HG02571 (cell line): ENCODE measurements around the gene SEC24A.
"Not testable (repeated sequence)": the region's sequence is repeated elsewhere in the genome, so short reads cannot be mapped to it uniquely, and the experiment has no call there.

ENCODE experiments used
- ATAC-seq: cut with Tn5 transposase; IDR thresholded peaks from one replicate; pipeline ENCODE4 v1.9.1; 2021; ENCODE audit warnings: mild to moderate bottlenecking, moderate library complexity; ENCODE audit not compliant: unreplicated experiment

The SEC24A gene

DNA sequence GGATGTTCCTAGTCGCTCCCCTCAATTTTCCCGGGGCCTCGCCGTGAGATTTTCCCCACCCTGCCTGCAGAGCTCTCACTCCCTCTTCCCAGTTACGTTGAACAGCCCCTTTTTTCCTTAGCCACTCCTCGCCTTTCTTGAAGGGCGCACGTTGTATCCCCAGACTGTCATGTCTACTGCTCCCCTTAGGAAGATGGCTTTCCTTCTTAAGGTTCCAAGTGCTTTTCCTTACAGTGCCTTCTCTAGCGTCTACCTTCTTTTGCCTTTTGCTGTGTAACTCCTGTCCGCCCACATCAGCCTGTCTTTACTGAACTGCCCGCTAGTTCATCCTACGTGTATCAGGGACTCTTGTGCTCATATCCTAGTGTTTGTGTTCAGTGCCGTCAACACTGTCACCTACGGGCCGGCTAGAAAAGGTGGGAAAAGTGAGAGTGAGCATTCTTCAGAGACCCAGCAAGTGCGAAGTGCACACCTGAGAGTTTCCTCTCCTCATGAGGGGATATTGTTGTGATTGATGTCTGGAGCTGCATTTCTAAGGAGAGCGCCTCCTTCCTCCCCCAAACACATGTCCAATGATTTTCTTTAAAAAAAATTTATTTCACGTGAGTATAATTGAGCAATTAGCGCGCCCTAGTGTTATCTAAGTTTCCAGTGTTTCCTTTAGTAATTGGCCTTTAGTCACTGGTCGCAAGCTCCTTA lies 90.5 kb downstream of the SEC24A start:
- ATAC-seq, result no peak

- ATAC-seq, result no peak
Observed at GRCh38 chr5:134741052-134741451, 92.5 kb downstream of the SEC24A start.

- no peak for ATAC-seq
Observed at GRCh38 chr5:134742134-134742533, 93.5 kb downstream of the SEC24A start.

DNA sequence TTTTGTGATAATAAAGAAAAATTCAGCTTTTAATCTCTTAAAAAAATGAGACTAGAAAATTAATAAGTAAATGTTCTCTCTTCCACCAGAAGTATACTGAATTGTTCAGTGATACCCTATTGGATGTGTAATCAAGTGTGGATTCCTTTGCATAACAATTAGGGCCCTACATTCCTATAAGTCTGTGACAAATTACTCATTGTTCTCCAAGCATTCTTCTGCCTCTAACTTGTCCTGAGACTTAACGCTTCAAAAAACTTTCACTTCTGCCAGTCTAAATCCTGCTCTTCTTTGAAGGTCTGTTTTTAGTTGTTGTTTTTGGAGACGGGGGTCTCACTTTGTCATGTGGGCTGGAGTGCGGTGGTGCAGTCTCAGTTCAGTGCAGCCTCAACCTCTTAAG lies 100.8 kb downstream of the SEC24A start:
- no peak for ATAC-seq

GRCh38 chr5:134758176-134758503 lies 109.6 kb downstream of the SEC24A start:
- no peak for ATAC-seq

DNA sequence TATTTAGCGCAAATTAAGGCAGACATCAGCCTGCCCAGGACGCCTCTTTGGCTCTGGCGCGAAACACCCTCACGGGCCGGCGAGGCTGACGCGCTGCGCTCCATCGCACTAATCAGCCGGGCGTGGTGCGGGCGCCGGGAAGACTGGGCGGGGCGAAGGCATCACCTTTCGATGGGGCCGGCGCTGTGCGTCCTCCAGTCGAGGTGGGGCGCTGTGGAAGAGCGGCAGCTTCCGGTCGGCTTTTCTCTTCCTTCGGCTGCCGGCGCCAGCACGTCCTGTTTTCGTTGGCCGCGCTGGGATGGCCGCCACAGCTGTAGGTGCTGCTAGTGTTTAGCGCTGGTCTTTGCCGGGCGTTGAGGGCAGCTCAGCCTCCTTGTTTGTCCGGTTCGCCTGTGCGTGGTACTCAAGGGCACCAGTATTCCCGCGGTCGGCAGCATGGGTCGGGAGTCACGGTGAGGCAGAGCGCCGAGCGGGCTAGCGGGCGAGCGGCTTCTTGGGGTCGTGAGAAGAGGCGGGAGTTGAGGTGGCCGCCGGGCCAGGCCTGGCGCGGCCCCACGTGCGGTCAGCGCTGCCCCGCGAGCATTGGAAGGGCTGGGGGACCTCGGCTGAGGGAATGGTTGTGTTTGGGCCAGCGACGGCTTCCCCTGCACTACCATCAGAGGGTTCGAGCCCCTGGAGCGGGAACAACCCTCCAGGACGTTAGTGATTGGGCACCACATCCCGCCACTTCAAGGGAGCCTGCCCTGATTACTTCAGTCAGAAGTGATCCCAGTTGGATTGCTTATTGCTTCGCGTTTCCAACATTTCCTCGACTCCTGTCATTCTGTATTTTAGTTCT lies 110.1 kb downstream of the SEC24A start, which contains the start of gene DDX46:
Gene DDX46, plus strand, starts transcription at position 276 of the 838 bp plus-strand sequence. Its CDS starts 160 bp downstream, at position 436.
- peak; percentile 97 for ATAC-seq

GRCh38 chr5:134767528-134768291 lies 119.1 kb downstream of the SEC24A start:
- not testable (repeated sequence) for ATAC-seq

DNA sequence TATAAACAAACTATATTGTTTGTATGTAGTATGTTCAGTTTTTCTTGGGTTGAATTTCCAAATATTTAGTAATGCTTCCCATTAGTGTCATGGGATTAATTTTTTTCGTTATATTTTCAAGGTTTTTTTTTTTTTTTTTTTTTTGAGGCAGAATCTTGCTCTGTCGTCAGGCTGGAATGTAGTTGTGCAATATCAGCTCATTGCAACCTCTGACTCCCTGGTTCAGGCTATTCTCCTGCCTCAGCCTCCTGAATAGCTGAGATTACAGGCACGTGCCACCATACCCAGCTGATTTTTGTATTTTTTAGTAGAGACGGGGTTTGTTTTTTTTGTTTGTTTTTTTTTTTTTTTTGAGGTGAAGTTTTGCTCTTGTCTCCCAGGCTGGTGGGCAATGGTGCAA lies 120.6 kb downstream of the SEC24A start:
- no peak for ATAC-seq

- ATAC-seq, result no peak
Observed at GRCh38 chr5:134772461-134773125, 124.0 kb downstream of the SEC24A start.

DNA sequence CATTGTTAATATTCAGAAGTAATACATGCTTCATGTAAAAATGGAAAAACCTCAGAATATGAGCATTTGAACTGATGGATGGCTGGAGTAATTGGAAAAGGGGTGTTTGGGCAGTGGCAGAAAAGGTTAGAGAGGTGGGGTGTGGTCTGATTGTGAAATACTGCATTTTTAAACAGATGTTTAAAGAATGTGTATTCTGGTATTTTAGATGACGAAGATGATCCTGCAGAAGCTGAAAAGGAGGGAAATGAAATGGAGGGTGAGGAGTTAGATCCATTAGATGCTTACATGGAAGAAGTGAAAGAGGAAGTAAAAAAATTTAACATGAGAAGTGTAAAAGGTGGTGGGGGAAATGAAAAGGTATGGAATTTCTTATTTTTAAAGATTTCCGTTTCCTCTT lies 128.8 kb downstream of the SEC24A start:
- ATAC-seq, result no peak
